Ascending aorta (tissue), 2 donors: Measurements from ENCODE around the gene OR1K1. TPM values are rescaled to one million over a fixed set of nuclear protein-coding genes. Genes with fewer than 3 reads are reported as not detected.

Experiments
- DNase-seq, 2 donors: peaks; one replicate each; pipeline ENCODE4 v3.0.0-alpha.2; 2019; ENCODE audit warnings: low spot score in 2 of 2
- H3K27ac ChIP-seq, 2 donors: fragments of 200-600 bp; sonication (generic); one replicate each; pipeline ENCODE4 v1.5.1; 2016 to 2017; ENCODE audit warnings: mild to moderate bottlenecking in 1 of 2
- H3K27me3 ChIP-seq: fragments of 200-600 bp; sonication (generic); one replicate; pipeline ENCODE4 v1.5.1; 2017
- H3K36me3 ChIP-seq, 2 donors: fragments of 200-600 bp; sonication (generic); one replicate each; pipeline ENCODE4 v1.5.1; 2016
- H3K4me1 ChIP-seq, 2 donors: fragments of 200-600 bp; sonication (generic); one replicate each; pipeline ENCODE4 v1.5.1; 2016 to 2017; ENCODE audit warnings: mild to moderate bottlenecking in 1 of 2
- H3K4me3 ChIP-seq, 2 donors: fragments of 200-600 bp; sonication (generic); one replicate each; pipeline ENCODE4 v1.5.1; 2016 to 2017; ENCODE audit warnings: mild to moderate bottlenecking in 1 of 2
- H3K9me3 ChIP-seq, 2 donors: fragments of 200-600 bp; sonication (generic); one replicate each; pipeline ENCODE4 v1.5.1; 2016
- intact Hi-C: fragments of 100-400 bp; cut with DNase I; formaldehyde crosslinking; loops from one replicate; pipeline ENCODE4 v1.15.1; 2023
- total RNA-seq: library from RNA; depleted of rRNA; stranded (reverse); fragments of >200 nt; gene quantifications from one replicate; pipeline ENCODE4 v1.1.0, GENCODE V29; 2016
- TF ChIP-seq, protein P1 (sequence below), 3 experiments: fragments of 200-600 bp in 2 of 3; fragments of 450-650 bp in 1 of 3; sonication (generic) in 2 of 3; IDR thresholded peaks; one replicate each; pipeline ENCODE4 v1.5.1; 2016 to 2019; ENCODE audit warnings: antibody characterized with exemption in 3 of 3, mild to moderate bottlenecking in 1 of 3, moderate library complexity in 1 of 3

Gene OR1K1
- total RNA-seq, 1 donor from 2014 or later, result not detected

DNA sequence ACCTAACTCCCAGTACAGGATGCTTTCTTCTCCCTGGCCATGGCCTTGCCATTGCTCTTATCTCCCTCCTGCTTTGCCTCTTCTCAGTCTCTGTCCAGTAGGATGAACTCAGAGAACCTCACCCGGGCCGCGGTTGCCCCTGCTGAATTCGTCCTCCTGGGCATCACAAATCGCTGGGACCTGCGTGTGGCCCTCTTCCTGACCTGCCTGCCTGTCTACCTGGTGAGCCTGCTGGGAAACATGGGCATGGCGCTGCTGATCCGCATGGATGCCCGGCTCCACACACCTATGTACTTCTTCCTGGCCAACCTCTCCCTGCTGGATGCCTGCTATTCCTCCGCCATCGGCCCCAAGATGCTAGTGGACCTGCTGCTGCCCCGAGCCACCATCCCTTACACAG is 11.1 kb upstream of the OR1K1 start, which contains the start of gene OR5C1:
Gene OR5C1 (plus strand): TSS at position 103 of the 400 bp plus-strand sequence. CDS start 0 bp downstream, at position 103.
- Histone ChIP-seq H3K27me3 (no peaks in the 10 kb centered on the region), H3K36me3 (no peaks in the 10 kb centered on the region)

DNA sequence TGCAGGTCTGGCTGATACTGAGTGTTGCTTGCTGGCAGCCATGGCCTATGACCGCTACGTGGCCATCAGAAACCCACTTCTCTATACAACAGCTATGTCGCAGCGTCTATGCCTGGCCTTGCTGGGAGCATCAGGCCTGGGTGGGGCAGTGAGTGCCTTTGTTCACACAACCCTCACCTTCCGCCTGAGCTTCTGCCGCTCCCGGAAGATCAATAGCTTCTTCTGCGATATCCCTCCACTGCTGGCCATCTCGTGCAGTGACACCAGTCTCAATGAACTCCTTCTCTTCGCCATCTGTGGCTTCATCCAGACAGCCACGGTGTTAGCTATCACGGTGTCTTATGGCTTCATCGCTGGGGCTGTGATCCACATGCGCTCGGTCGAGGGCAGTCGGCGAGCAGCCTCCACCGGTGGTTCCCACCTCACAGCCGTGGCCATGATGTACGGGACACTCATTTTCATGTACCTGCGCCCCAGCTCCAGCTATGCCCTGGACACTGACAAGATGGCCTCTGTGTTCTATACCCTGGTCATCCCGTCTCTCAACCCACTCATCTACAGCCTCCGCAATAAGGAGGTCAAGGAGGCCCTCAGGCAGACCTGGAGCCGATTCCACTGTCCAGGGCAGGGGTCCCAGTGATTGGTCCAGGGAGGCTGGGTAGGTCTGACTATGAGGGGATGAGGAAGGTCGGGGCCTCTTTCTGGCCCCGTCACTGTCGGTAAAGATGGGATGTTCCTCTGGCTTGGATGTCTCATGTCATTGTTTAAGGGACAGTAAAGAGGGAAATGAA is 10.5 kb upstream of the OR1K1 start:
- no peak for DNase-seq
- intact Hi-C loops, result no loop called here
- TF ChIP-seq, protein P1, sequence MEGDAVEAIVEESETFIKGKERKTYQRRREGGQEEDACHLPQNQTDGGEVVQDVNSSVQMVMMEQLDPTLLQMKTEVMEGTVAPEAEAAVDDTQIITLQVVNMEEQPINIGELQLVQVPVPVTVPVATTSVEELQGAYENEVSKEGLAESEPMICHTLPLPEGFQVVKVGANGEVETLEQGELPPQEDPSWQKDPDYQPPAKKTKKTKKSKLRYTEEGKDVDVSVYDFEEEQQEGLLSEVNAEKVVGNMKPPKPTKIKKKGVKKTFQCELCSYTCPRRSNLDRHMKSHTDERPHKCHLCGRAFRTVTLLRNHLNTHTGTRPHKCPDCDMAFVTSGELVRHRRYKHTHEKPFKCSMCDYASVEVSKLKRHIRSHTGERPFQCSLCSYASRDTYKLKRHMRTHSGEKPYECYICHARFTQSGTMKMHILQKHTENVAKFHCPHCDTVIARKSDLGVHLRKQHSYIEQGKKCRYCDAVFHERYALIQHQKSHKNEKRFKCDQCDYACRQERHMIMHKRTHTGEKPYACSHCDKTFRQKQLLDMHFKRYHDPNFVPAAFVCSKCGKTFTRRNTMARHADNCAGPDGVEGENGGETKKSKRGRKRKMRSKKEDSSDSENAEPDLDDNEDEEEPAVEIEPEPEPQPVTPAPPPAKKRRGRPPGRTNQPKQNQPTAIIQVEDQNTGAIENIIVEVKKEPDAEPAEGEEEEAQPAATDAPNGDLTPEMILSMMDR (IDR thresholded peaks at IDR 0.05), result no peak
- H3K27me3 ChIP-seq, result no peaks in the 10 kb centered on the region
- H3K9me3 ChIP-seq, result no peaks in the 10 kb centered on the region
- H3K27ac ChIP-seq, result no peak overlapping the region
- no peaks in the 10 kb centered on the region for H3K4me1 ChIP-seq
- no peaks in the 10 kb centered on the region for H3K36me3 ChIP-seq
- H3K4me3 ChIP-seq, result no peak overlapping the region

More for the DNA sequence above, 11.1 kb upstream of the OR1K1 start, which contains the start of gene OR5C1:
- Histone ChIP-seq H3K27ac (no peak within 1 kb of the TSS), H3K4me1 (no peaks in the 10 kb centered on the region), H3K4me3 (no peak within 1 kb of the TSS), H3K9me3 (no peaks in the 10 kb centered on the region)
- TF ChIP-seq, protein P1 (IDR thresholded peaks at IDR 0.05), result no peak
- intact Hi-C loops, result no loop called here
- DNase-seq, result no peak

DNA sequence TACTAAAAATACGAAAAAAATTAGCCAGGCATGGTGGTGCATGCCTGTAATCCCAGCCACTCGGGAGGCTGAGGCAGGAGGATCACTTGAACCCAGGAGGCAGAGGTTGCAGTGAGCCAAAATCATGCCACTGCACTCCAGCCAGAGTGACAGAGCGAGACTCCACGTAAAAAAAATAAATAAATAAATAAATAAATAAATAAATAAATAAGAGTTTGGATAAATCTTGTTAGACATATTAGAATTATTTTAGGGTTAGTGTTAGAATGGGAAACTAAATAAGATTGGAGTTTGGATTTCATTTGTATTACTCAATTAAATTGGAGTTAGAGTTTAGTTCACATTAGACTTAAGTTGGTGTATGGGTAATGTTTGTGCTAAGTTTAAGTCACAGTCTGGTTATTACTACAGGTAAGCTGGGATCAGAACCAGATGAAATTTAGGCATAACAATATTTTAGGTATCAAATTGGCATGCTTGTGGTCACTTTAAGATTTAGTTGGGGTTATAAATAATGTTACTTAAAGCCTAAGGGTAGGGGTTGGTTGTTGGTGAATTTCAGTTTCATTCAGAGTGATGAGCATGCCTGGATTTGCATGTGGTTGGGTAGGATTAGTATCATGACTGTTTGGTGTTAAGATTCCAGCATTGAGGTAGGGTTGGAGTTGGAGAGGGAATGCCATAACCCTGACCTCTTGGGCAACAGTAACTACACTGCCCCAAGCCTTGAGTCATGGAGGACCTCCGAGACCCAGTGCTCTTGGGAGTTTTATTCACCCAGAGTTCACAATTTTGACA is 7.9 kb upstream of the OR1K1 start:
- H3K4me1 ChIP-seq, result no peaks in the 10 kb centered on the region
- no peaks in the 10 kb centered on the region for H3K9me3 ChIP-seq
- no peak for DNase-seq
- no peaks in the 10 kb centered on the region for H3K27me3 ChIP-seq
- intact Hi-C loops, result no loop called here
- H3K27ac ChIP-seq, result no peak overlapping the region
- H3K4me3 ChIP-seq, result no peak overlapping the region
- no peaks in the 10 kb centered on the region for H3K36me3 ChIP-seq
- TF ChIP-seq, protein P1 (IDR thresholded peaks at IDR 0.05), result no peak

DNA sequence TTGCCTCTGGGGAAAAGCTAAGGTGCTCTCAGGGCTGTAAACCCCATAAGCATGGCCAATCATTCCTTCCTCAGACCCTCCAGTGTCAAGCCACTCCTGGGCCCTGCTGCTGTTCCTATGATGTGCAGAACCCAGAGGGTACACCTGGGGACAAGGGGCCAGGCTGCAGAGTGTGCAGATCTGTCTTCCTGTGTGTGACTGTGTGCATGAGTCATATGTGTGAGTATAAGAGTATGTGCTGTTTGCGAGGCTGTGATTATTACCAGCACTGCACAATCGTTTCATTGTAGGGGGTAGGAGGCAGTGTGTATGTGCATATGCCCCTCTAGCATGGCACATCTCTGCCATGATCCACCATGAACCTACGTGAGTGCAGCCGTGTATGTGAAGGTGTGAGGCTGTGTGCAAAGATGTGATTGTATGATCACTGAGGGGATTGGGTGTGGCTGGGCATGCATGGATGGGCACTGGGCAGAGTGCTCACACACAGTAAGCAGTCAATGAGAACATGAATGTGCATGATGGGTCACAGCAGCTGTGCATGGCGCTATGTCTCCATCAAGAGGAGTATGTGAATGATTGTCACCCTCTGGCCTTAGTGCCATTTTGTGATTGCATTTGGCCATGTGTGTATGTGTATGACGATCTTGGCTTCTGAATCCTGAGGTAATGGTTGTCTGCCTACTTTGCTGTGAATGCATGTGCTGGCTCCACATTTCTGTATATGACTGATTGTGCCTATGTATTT is 2.4 kb upstream of the OR1K1 start:
- no peaks in the 10 kb centered on the region for H3K27me3 ChIP-seq
- no peaks in the 10 kb centered on the region for H3K36me3 ChIP-seq
- H3K27ac ChIP-seq, result no peak overlapping the region
- no peak overlapping the region for H3K4me3 ChIP-seq
- no peaks in the 10 kb centered on the region for H3K9me3 ChIP-seq
- TF ChIP-seq, protein P1 (IDR thresholded peaks at IDR 0.05), result no peak
- intact Hi-C loops, result no loop called here
- no peaks in the 10 kb centered on the region for H3K4me1 ChIP-seq
- DNase-seq, result no peak

DNA sequence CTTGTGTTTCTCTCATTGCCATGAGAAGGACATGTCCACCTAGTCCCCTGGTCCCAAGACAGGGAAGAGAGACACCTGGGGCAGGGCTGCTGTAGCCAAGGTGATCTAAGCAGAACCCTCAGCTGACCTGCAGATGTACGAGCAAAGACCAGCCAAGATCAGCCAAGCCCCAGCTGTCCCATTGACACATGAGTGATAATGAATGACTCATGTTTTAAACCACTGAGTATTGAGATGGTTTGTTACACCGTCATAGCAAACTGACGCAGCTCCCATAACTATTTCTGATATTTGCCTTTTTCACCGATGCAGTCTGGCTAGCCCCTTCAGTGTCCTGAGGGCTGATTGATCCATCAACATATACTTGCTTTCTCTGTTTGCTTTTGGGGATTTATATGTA is 6.7 kb downstream of the OR1K1 start:
- intact Hi-C loops, result no loop called here
- Histone ChIP-seq H3K36me3 (no peaks in the 10 kb centered on the region), H3K27me3 (no peaks in the 10 kb centered on the region), H3K4me1 (no peaks in the 10 kb centered on the region), H3K9me3 (no peaks in the 10 kb centered on the region), H3K4me3 (no peak overlapping the region), H3K27ac (no peak overlapping the region)
- TF ChIP-seq, protein P1 (IDR thresholded peaks at IDR 0.05), result no peak
- no peak for DNase-seq
